Right lobe of liver (tissue), 4 donors: ENCODE results near the gene CPN1.

Source experiments
- CTCF ChIP-seq, 4 donors: fragments of 200-600 bp in 3 of 4; fragments of 450-650 bp in 1 of 4; IDR thresholded peaks; one replicate each; pipeline versions ENCODE4 v1.5.1 to v1.8.0; 2016 to 2022; ENCODE audit warnings: antibody characterized with exemption in 4 of 4, mild to moderate bottlenecking in 2 of 4
- POLR2A ChIP-seq: fragments of 450-650 bp; IDR thresholded peaks from one replicate; pipeline ENCODE4 v1.6.1; 2017; ENCODE audit warnings: antibody characterized with exemption, mild to moderate bottlenecking
- donor health status: DM: no; HTN: no; CAD: no.
- donor health status: DM: no; HTN: no; CAD: no.
- donor health status: DM: no; HTN: yes; CAD: no.

DNA sequence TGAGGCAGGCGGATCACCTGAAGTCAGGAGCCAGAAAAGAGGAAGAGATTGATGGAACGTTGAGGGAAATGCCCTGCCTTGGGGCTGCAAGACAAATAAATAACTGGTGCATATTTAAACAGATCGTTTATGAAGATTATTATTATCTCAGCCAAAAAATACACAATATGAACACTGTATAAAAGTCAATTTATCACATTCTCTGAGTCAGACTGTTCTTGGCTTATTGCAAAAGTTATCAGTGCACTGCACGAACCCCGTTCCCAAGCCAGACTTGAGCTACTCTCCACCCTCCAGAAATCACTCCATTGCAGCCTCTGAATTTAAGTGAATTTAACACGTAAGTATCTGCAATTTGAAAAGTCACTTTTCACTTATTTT, 73.5 kb downstream of the CPN1 start:
- no peak for TF ChIP-seq CTCF (IDR thresholded peaks at IDR 0.05)
- no peak for TF ChIP-seq POLR2A
